GM10266 (cell line): Measurements from ENCODE around the gene ZNF408.

ENCODE experiments used
- DNase-seq: peaks from one replicate; pipeline ENCODE4 v3.0.0; 2012; ENCODE audit errors: extremely low spot score
- TF ChIP-seq, protein P1 (sequence below): IDR thresholded peaks from 2 replicates; pipeline ENCODE4 v1.5.1; 2012; ENCODE audit warnings: mild to moderate bottlenecking, low read depth; ENCODE audit not compliant: control insufficient read depth, insufficient read depth; ENCODE audit errors: missing control alignments

The ZNF408 gene

DNA sequence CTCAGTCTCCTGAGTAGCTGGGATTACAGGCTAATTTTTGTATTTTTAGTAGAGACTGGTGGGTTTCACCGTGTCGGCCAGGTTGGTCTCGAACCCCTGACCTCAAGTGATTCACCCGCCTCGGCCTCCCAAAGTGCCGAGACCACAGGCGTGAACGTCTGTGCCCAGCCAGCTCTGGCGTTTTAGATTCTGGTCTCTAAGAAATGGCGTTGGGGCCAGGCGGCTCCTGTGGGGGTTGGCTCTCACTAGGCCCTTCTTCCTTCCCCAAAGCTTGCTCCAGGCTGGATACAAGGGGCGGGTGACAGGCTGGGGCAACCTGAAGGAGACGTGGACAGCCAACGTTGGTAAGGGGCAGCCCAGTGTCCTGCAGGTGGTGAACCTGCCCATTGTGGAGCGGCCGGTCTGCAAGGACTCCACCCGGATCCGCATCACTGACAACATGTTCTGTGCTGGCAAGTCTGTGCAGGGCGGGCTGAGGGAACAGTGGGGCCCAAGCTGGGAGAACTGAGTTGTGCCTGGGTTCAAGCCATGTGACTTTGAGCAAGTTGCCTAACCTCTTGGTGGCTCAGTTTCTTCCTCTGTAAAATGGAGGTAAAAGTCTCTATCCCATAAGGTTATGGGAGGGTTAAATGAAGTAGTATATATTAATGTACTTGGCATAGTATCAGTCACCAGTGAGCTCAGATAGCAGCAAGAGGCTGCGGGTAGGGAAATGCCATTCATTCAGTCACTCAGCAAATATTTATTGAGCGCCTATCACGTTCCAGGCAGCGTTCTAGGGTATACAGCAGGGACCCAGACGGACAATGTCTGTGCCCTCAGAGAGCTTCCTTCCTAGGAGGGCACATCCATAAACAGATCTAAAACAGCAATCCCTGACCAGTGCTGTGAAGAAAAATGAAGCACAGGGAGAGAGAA lies 28.5 kb downstream of the ZNF408 start:
- DNase-seq, result no peak
- TF ChIP-seq, protein P1, sequence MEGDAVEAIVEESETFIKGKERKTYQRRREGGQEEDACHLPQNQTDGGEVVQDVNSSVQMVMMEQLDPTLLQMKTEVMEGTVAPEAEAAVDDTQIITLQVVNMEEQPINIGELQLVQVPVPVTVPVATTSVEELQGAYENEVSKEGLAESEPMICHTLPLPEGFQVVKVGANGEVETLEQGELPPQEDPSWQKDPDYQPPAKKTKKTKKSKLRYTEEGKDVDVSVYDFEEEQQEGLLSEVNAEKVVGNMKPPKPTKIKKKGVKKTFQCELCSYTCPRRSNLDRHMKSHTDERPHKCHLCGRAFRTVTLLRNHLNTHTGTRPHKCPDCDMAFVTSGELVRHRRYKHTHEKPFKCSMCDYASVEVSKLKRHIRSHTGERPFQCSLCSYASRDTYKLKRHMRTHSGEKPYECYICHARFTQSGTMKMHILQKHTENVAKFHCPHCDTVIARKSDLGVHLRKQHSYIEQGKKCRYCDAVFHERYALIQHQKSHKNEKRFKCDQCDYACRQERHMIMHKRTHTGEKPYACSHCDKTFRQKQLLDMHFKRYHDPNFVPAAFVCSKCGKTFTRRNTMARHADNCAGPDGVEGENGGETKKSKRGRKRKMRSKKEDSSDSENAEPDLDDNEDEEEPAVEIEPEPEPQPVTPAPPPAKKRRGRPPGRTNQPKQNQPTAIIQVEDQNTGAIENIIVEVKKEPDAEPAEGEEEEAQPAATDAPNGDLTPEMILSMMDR, result no peak

DNA sequence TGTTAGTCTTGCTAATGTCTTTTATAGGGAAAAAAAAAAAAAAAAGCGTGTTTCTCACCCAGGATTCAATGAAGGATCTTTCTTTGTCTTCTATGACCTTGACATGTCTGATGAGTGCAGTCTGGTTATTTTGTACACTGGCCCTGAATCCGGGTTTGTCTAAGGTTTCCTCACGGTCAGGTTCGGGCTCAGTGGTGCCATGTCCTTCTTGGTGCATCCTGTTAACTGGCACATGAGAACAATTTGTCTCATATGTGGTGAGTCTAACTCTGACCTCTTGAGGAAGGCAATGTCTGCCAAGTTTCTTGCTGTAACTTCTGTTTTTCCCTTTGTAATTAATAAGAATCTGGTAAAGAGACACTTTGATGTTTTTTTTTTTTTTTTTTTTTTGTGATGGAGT lies 30.7 kb downstream of the ZNF408 start:
- no peak for DNase-seq
- TF ChIP-seq, protein P1, result no peak

DNA sequence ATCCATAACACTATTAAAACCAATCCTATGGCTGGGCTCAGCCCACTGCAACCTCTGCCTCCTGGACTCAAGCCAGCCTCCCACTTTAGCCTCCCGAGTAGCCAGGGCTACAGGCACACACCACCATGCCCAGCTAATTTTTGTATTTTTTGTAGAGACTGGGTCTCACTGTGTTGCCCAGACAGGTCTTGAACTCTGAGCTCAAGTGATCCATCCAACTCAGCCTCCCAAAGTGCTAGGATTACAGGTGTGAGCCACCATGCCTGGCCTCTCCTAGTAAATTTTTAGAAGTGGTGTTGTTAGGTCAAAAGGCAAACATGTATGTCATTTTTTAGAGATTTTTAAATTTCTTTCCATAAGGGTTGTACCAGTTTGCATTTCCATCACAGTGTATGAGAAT lies 32.4 kb downstream of the ZNF408 start:
- TF ChIP-seq, protein P1, result no peak
- DNase-seq, result no peak

DNA sequence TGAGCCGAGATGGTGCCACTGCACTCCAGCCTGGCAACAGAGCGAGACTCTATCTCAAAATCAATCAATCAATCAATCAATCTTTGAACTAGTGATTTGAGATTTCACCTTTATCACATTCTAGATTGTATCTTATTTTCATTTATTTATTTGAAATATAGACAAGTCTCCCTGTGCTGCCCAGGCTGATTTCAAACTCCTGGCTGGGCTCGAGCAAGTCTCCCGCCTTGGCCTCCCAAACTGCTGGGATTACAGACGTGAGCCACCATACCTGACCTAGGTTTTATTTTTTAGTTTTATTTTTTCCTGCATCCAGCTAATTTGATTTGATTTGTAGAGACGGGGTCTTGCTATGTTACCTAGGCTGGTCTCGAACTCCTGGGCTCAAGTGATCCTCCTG lies 35.3 kb downstream of the ZNF408 start:
- DNase-seq, result no peak
- TF ChIP-seq, protein P1, result no peak

DNA sequence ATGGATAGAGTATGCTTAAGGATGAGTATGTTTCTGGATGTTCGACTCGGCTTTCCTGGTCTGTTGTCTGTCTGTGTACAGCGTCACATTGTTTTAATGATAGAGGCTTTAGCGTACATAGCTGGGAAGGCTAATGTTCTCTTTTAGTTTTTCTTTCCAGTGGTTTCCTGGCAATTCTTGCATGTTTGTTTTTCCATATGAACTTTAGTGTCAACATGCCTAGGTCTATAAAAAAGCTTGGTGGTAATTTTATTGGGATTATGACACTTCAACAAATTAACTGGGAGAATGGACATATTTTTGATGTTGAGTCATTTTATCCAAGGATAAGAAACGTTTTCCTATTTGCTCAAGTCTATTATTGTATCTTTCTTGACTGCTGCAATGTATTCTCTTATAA lies 35.8 kb downstream of the ZNF408 start:
- DNase-seq, result no peak
- TF ChIP-seq, protein P1, result no peak

DNA sequence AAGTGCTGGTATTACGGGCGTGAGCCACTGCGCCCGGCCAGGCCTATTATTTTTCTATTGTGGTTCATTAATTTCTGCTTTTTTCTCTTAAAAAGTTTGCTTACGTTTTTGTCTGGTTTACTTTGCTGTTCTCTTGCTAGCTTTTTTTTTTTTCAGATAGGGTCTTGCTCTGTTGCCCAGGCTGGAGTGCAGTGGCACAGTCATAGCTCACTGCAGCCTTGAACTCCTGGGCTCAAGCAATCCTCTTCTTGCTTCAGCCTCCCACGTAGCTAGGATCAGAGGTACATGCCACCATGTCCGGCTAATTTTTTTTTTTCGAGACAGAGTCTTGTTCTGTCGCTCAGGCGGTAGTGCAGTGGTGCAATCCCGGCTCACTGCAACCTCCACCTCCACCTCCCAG lies 36.9 kb downstream of the ZNF408 start:
- no peak for DNase-seq
- TF ChIP-seq, protein P1, result no peak

DNA sequence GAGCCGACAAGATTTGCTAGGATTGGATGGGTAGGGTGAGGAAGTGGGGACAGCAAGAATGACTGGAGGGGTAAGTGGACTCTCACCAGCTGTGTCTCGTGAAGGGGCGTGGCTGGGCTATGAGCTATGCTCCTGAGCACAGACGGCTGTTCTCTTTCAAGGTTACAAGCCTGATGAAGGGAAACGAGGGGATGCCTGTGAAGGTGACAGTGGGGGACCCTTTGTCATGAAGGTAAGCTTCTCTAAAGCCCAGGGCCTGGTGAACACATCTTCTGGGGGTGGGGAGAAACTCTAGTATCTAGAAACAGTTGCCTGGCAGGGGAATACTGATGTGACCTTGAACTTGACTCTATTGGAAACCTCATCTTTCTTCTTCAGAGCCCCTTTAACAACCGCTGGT lies 38.1 kb downstream of the ZNF408 start:
- DNase-seq, result no peak
- TF ChIP-seq, protein P1, result no peak
